GM06990 (cell line): ENCODE measurements around the gene THSD4.
A peak's percentile ranks its signal among the peaks of the same experiment; 100 is the strongest.

Experiments
- DNase-seq: peaks from one replicate; pipeline ENCODE4 v3.0.0-alpha.2; 2011; ENCODE audit not compliant: insufficient read length; ENCODE audit errors: extremely low read depth
- H3K27me3 ChIP-seq: replicated peaks from 2 replicates; pipeline ENCODE4 v1.6.0; 2011; ENCODE audit warnings: low read length; ENCODE audit not compliant: control insufficient read depth, insufficient read depth
- H3K36me3 ChIP-seq: 2 replicates; pipeline ENCODE4 v1.5.1; 2011; ENCODE audit warnings: low read length; ENCODE audit not compliant: control insufficient read depth, insufficient read depth
- H3K4me3 ChIP-seq: replicated peaks from 2 replicates; pipeline ENCODE4 v1.5.1; 2011; ENCODE audit warnings: low read depth, mild to moderate bottlenecking, control low read depth, low read length
- CTCF ChIP-seq: IDR thresholded peaks from 2 replicates; pipeline ENCODE4 v1.5.1; 2011; ENCODE audit warnings: low read length, control low read depth, mild to moderate bottlenecking, inconsistent platforms; ENCODE audit not compliant: insufficient read depth, poor library complexity, severe bottlenecking

Gene THSD4

DNA sequence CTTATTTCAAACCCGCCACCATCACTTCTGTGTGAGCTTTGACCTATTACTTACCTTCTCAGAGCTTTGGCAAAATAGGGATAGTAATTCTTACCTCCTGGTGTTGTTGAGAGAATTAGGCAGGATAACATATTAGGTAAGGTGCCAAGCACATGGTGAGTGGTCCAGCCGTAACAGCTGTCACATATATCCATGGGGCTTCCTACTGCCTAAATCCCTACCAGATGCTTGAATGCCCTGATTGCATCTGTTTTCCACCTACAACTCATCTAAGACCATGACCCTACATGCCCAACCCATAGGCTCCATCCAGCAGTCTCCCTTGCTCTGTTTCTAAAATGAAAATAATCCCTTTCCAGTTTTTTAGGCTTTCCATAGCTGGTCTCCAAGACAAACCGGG is 532.8 kb downstream of the THSD4 start:
- Histone ChIP-seq H3K27me3 (no peaks in the 10 kb centered on the region; the same call in 1 of the 2 replicates), H3K36me3 (no peaks in the 10 kb centered on the region), H3K4me3 (no peak overlapping the region)
- TF ChIP-seq CTCF = no peak
- no peak for DNase-seq

- no peak overlapping the region for H3K4me3 ChIP-seq
- H3K36me3 ChIP-seq = no peaks in the 10 kb centered on the region
- TF ChIP-seq CTCF = no peak
- no peaks in the 10 kb centered on the region; the same call in 1 of the 2 replicates for H3K27me3 ChIP-seq
- DNase-seq = no peak
Measured at GRCh38 chr15:71649894-71650293, 534.6 kb downstream of the THSD4 start.

DNA sequence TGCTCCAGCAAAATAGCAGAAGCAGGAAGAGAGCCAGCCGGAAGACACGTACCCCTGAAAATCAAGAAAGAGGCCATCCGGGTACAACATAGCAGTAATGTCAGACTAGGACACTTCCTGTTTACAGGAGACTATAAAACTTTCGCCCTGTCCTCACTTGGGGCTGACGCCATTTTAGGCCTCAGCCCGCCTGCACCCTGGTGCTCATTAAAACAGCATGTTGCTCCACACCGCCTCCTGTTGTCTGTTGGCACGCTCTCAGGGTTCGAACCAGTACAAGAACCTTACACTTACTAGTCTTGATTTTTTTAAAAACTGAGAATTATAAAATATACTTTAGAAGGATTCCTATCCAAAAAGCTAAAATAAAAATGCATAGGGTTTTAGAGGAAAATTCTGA is 535.3 kb downstream of the THSD4 start:
- TF ChIP-seq CTCF = no peak
- no peak for DNase-seq

DNA sequence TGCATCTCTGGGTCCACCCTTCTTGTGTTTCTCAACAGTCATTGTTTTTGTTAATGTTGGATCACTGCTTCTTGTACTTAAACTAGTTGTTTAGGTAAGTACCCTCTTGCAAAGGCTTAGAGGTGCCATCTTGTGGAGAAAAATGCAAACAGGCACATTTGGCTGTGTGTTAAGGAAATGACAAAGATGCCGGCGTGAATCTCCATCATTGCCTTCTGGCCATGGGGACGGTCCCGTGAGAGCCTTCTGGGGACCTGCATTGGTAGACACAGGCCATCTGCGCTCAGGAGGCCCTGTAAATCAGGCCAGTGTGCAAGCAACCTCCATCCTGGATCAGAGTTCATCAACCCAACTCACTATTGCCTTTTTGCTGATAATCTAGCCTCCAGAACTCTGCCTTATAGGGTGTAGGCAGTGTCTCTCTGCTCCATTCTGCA is 536.5 kb downstream of the THSD4 start:
- Histone ChIP-seq H3K36me3 (no peaks in the 10 kb centered on the region), H3K4me3 (no peak overlapping the region), H3K27me3 (no peaks in the 10 kb centered on the region)
- DNase-seq = no peak
- TF ChIP-seq CTCF = peak; percentile 54

More for the DNA sequence above, 535.3 kb downstream of the THSD4 start:
- no peak overlapping the region for H3K4me3 ChIP-seq
- no peaks in the 10 kb centered on the region for H3K36me3 ChIP-seq
- H3K27me3 ChIP-seq = no peaks in the 10 kb centered on the region; the same call in 1 of the 2 replicates

GRCh38 chr15:71654042-71654719 is 538.9 kb downstream of the THSD4 start:
- no peak for TF ChIP-seq CTCF
- H3K4me3 ChIP-seq = no peak overlapping the region

More at GRCh38 chr15:71654042-71654719, 538.9 kb downstream of the THSD4 start:
- DNase-seq = no peak
- no peaks in the 10 kb centered on the region for H3K36me3 ChIP-seq
- H3K27me3 ChIP-seq = no peaks in the 10 kb centered on the region
